Activated CD4-positive, alpha-beta memory T cell treated with anti-CD3 and anti-CD28 coated beads for 36 hours (primary cell): Measurements from ENCODE around the gene LSS. TPM values are rescaled to one million over a fixed set of nuclear protein-coding genes. Genes with fewer than 3 reads are reported as not detected.

ENCODE experiments used
- CTCF ChIA-PET: fragments of 350-600 bp; sonication (Branson Sonifier 250); formaldehyde crosslinking; loops from one replicate; lab custom pipeline; 2021; ENCODE audit warnings: antibody characterized with exemption, inconsistent platforms; lab: Charles Lee
- POLR2A ChIA-PET: fragments of 350-600 bp; sonication (Branson Sonifier 250); formaldehyde crosslinking; loops from one replicate; lab custom pipeline; 2021; ENCODE audit warnings: antibody characterized with exemption; lab: Charles Lee
- DNase-seq: peaks from one replicate; pipeline ENCODE4 v3.0.0-alpha.2; 2020
- H3K27ac Mint-ChIP-seq: one replicate; pipeline ENCODE4 v1.8.0; 2021; ENCODE audit warnings: mixed read lengths
- H3K27me3 Mint-ChIP-seq: one replicate; pipeline ENCODE4 v1.8.0; 2021; ENCODE audit warnings: mixed read lengths
- H3K36me3 Mint-ChIP-seq: one replicate; pipeline ENCODE4 v1.8.0; 2021; ENCODE audit warnings: mixed read lengths
- H3K4me1 Mint-ChIP-seq: one replicate; pipeline ENCODE4 v1.8.0; 2021; ENCODE audit warnings: low read depth, mixed read lengths
- H3K4me3 Mint-ChIP-seq: one replicate; pipeline ENCODE4 v1.8.0; 2021; ENCODE audit warnings: mild to moderate bottlenecking, mixed read lengths
- H3K9me3 Mint-ChIP-seq: one replicate; pipeline ENCODE4 v1.8.0; 2021; ENCODE audit warnings: mixed read lengths
- intact Hi-C: fragments of 100-400 bp; cut with micrococcal nuclease; formaldehyde crosslinking; loops from one replicate; pipeline ENCODE4 v1.15.1; 2023
- total RNA-seq, 2 experiments: library from RNA; stranded (reverse); gene quantifications; one replicate each; pipeline ENCODE4 v1.2.3, GENCODE V29; 2021

LSS gene
- total RNA-seq, 2 experiments from 2014 or later = 22.7 to 22.8 TPM

DNA sequence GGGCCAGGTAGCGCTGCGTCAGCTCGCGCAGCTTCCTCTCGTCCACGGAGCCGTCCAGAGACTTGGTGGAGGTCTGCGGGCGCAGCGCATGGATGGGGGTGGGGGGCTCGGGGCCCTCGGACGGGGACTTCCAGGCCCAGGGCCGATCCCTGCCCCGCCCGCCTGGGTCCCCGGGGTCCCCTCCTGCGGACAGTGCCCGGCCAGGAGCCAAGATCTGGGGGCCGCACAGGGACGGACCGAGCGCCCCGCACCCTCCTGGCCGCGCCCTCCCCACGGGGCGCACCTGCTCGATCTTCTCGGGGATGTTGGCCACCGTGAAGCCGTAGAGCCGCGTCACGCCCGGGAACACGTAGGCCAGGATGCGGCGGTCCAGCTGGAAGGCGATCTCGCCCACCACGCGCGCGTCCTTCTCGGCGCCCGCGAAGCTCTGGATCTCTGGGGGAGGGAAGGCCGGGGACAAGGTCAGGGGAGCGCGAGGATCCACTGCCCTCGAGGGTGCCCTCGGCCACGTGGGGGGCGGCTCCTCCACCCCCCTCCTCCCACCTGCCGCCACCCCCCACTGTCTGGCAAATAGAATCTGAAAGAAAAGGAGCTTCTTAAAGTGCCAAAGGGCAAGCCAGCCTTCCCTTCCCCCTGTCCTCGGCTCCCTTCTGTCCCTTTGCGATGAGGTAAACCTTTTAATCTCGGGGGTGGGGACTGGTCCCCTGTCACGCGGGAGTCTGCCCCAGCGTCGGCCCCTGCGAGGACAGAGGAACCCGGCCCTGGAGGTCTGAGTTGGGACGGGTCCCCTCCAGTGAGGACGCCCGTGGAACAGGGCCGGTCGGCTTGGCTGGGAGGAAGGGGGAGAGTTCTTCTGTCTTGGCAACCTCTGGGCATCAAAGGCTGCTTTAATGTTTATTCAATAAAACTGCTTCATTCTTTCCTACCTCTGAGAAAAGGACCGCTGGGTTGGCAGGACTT, 66.7 kb downstream of the LSS start:
- H3K9me3 Mint-ChIP-seq = no peaks in the 10 kb centered on the region
- POLR2A ChIA-PET = no interaction called here
- no peaks in the 10 kb centered on the region for H3K36me3 Mint-ChIP-seq
- H3K4me3 Mint-ChIP-seq = no peak overlapping the region
- peak; percentile 6 for DNase-seq
- H3K4me1 Mint-ChIP-seq = no peaks in the 10 kb centered on the region
- CTCF ChIA-PET = no interaction called here
- intact Hi-C loops = no loop called here
- H3K27me3 Mint-ChIP-seq = no peaks in the 10 kb centered on the region
- no peak overlapping the region for H3K27ac Mint-ChIP-seq

DNA sequence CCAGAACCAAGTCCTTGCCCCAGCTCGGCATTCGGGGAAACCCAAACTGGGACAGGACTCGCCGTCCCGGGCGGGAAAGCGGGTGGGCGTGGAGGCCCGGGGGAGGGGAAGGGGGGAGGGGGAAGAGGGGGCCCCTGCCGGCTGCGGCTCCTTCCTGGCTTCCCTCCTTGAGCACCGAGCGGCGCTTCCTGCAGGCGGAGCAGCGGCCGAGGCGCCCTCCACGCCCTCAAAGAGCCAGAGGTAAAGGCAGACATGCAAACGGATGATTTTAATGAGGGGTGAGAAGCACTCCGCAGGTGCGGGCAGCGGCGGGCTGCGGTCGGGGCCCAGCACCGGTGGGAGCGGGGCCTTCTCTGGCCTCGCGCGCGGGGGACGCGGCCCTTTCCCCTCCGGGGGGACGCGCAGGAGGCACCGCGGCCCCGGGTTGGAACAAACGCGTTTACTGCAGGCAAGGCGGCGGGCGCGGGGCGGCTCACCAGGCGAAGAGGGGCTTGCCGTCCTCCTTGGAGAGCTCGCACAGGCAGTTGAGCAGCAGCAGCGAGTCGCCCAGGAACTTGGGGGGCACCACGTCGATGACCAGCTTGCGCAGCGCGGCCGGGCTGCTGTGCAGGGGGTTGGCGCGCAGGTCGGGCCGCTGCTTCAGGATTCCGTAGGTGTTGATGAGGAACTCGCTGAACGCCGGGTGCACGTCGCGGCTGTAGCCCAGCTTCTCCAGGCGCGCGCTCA, 67.5 kb downstream of the LSS start:
- POLR2A ChIA-PET = no interaction called here
- no peaks in the 10 kb centered on the region for H3K27me3 Mint-ChIP-seq
- no peak overlapping the region for H3K4me3 Mint-ChIP-seq
- H3K9me3 Mint-ChIP-seq = no peaks in the 10 kb centered on the region
- CTCF ChIA-PET = no interaction called here
- intact Hi-C loops = no loop called here
- no peaks in the 10 kb centered on the region for H3K4me1 Mint-ChIP-seq
- no peaks in the 10 kb centered on the region for H3K36me3 Mint-ChIP-seq
- H3K27ac Mint-ChIP-seq = no peak overlapping the region
- peak; percentile 15 for DNase-seq

DNA sequence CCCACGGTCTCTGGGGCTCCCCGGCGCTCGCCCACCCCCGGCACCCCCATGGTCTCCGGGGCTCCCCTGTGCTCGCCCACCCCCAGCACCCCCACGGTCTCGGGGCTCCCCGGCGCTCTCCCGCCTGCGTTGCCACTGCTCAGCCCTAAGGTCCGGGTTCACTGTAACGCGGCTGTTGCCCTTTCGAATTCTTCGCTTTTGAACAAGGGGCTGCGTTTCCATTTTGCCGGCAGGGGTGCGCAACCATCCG, 68.0 kb downstream of the LSS start:
- no peaks in the 10 kb centered on the region for H3K4me1 Mint-ChIP-seq
- CTCF ChIA-PET = no interaction called here
- no peak overlapping the region for H3K27ac Mint-ChIP-seq
- H3K27me3 Mint-ChIP-seq = no peaks in the 10 kb centered on the region
- no peaks in the 10 kb centered on the region for H3K9me3 Mint-ChIP-seq
- DNase-seq = no peak
- intact Hi-C loops = no loop called here
- POLR2A ChIA-PET = no interaction called here
- H3K36me3 Mint-ChIP-seq = no peaks in the 10 kb centered on the region
- H3K4me3 Mint-ChIP-seq = no peak overlapping the region

DNA sequence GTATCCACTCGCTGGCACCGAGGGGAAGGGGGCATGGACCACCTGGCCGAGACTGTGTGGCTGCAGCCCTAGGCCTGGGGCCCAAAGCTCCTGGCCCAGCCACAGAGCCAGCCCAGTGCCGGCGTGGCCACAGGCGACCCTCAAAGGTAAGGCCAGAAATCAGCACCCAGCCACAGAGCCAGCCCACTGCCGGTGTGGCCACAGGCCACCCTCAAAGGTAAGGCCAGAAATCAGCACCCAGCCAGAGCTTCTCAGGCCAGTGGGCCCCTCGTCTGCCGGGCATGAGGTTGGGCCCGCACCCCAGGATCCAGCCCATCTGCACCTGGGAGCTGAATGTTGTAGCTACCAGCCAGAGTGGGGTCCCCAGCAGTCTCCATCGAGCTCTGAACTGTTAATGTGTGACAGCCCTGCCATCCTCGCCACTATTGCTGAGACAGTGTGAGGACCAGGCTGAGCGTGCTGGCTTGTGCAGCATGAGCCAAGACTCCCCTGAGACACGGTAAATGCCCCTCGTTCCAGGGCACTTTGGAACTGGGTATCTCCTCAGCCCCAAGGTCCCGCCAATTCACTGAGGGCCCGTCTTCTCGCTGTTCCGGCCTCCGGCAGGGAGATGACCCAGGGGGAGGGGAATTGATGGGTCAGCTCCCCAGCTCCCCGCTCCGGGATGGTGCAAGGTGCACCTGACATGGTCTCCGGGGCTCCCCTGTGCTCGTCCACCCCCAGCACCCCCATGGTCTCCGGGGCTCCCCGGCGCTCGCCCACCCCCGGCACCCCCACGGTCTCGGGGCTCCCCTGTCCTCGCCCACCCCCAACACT, 68.5 kb downstream of the LSS start:
- Mint-ChIP-seq H3K27ac (no peak overlapping the region), H3K27me3 (no peaks in the 10 kb centered on the region), H3K4me1 (no peaks in the 10 kb centered on the region), H3K36me3 (no peaks in the 10 kb centered on the region), H3K9me3 (no peaks in the 10 kb centered on the region), H3K4me3 (no peak overlapping the region)
- ChIA-PET CTCF (interaction anchor here (0.6 to 1.2 kb wide), 2 partner anchors 17 to 64 kb away, joined by 3 to 4 read pairs; no protein-coding TSS in a partner anchor), POLR2A (no interaction called here)
- intact Hi-C loops = no loop called here
- DNase-seq = peak; percentile 8

DNA sequence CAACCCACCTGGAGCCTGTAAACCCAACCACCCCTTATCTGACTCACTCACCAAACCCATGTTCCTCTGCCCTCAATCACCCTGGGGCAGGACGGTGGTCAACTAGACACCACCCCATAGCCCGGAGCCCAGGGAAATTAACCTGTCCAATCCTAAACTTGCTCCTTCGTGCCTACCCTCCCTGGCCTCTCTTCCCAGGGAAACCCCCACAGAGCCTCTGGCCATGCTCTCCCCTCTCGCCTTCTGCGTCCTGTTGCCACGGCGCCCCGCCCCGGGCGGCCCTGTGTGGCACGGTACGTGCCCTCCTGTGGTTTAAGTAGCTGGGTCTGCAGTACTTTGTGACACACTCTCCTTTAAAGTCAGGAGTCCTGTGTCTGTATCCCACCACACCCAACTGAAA, 69.2 kb downstream of the LSS start:
- CTCF ChIA-PET = interaction anchor here (1.2 kb wide), 1 partner anchor 16 kb away, joined by 4 read pairs; no protein-coding TSS in a partner anchor
- POLR2A ChIA-PET = no interaction called here
- Mint-ChIP-seq H3K9me3 (no peaks in the 10 kb centered on the region), H3K27me3 (no peaks in the 10 kb centered on the region), H3K4me3 (no peak overlapping the region), H3K4me1 (no peaks in the 10 kb centered on the region), H3K27ac (no peak overlapping the region), H3K36me3 (no peaks in the 10 kb centered on the region)
- intact Hi-C loops = no loop called here
- peak; percentile 5 for DNase-seq

DNA sequence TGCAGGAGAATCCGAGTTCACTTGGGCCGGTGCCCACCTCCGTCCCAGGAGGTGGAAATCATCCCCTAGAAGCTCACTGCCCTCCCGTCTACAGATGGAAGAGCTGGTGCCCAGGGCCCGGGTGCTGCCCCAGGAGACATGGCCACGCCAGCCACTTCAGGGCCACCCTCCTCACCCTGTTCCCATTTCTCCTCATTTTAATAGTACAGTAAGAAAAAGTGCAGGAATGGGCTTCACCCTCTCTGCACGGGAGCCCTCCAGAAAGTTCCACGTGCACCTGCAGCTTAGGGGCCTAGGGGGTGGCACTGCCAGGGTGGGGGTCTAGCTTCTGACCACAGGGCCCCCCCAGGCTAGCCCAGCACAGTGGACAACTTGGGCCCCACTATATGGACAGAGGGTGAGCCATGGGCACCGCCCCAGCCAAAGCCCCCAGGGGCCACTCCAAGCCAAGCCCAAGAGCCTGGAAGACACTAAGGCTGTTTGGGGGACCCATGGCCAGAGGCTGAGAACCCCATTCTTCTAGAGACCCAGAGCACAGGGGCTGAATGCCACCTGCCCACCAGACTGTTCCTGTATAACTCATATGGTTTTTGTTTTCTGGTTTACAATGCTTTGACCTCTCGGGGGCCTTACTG, 69.8 kb downstream of the LSS start:
- Mint-ChIP-seq H3K27me3 (no peaks in the 10 kb centered on the region), H3K9me3 (no peaks in the 10 kb centered on the region), H3K36me3 (no peaks in the 10 kb centered on the region), H3K4me1 (no peaks in the 10 kb centered on the region), H3K27ac (no peak overlapping the region), H3K4me3 (no peak overlapping the region)
- DNase-seq = no peak
- intact Hi-C loops = no loop called here
- CTCF ChIA-PET = no interaction called here
- POLR2A ChIA-PET = no interaction called here

DNA sequence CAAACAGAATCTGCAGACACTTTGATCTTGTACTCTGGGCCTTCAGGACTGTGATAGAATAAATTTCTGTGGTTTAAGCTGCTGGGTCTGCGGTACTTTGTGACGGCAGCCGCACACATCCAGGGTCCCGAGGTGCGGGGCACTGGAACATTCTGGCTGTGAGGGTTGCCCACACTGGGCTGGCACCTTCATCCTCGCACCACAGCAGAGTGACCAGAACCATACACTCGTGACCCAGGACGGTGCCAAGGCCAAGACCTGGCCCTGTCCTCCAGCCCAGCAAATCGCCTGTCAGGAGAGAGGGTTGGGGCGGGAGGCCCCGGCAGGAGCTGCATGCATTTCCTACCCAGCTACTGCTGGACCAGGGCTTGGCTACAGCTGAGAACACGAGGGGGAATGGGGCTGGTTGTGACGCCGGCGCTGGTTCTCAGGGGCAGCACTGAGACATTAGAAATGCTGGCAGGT, 70.6 kb downstream of the LSS start:
- H3K4me3 Mint-ChIP-seq = no peak overlapping the region
- H3K9me3 Mint-ChIP-seq = no peaks in the 10 kb centered on the region
- POLR2A ChIA-PET = no interaction called here
- no peak overlapping the region for H3K27ac Mint-ChIP-seq
- peak; percentile 3 for DNase-seq
- no peaks in the 10 kb centered on the region for H3K27me3 Mint-ChIP-seq
- no peaks in the 10 kb centered on the region for H3K36me3 Mint-ChIP-seq
- intact Hi-C loops = no loop called here
- CTCF ChIA-PET = no interaction called here
- H3K4me1 Mint-ChIP-seq = no peaks in the 10 kb centered on the region

DNA sequence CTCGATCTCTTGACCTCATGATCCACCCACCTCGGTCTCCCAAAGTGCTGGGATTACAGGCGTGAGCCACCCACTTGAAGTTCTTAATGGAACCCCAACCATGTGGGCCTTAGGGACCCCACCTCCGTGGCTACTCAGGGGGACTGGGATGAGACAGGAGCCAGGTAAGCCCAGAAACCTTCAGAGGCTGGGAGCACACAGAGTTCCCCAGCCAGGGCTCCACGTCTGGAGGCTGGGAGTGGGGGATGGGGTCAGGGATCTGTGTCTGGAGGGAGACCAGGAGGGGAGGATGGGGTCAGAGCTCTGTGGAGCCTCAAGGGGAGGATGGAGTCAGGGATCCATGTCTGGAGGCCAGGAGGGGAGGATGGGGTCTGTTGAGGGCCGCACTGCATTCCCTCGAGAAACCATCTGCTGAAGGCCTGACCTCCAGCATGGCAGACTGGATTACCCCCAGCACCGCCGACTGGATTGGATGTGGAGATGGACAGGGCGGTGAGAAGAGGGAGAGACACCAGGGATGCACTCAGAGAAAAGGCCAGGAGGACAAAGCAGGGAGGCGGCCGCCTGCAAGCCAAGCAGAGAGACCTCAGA, 71.1 kb downstream of the LSS start:
- H3K27ac Mint-ChIP-seq = no peak overlapping the region
- ChIA-PET CTCF (no interaction called here), POLR2A (no interaction called here)
- no peak overlapping the region for H3K4me3 Mint-ChIP-seq
- DNase-seq = peak; percentile 3
- no peaks in the 10 kb centered on the region for H3K36me3 Mint-ChIP-seq
- intact Hi-C loops = no loop called here
- no peaks in the 10 kb centered on the region for H3K9me3 Mint-ChIP-seq
- no peaks in the 10 kb centered on the region for H3K27me3 Mint-ChIP-seq
- no peaks in the 10 kb centered on the region for H3K4me1 Mint-ChIP-seq

DNA sequence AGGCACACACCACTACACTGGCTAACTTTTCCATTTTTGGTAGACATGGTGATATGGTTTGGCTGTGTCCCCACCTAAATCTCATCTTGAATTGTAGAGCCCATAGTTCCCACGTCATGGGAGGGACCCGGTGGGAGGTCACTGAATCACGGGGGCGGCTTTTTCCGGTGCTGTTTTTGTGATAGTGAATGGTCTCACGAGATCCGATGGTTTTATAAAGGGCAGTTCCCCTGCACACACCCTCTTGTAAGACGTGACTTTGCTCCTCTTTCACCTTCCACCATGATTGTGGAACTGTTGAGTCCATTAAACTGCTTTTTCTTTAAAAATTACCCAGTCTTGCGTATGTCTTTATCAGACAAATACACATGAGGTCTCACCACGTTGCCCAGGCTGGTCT, 71.9 kb downstream of the LSS start:
- H3K36me3 Mint-ChIP-seq = no peaks in the 10 kb centered on the region
- ChIA-PET POLR2A (no interaction called here), CTCF (no interaction called here)
- no peak overlapping the region for H3K4me3 Mint-ChIP-seq
- H3K9me3 Mint-ChIP-seq = no peaks in the 10 kb centered on the region
- H3K27ac Mint-ChIP-seq = no peak overlapping the region
- no peaks in the 10 kb centered on the region for H3K27me3 Mint-ChIP-seq
- H3K4me1 Mint-ChIP-seq = no peaks in the 10 kb centered on the region
- intact Hi-C loops = no loop called here
- DNase-seq = peak; percentile 5

DNA sequence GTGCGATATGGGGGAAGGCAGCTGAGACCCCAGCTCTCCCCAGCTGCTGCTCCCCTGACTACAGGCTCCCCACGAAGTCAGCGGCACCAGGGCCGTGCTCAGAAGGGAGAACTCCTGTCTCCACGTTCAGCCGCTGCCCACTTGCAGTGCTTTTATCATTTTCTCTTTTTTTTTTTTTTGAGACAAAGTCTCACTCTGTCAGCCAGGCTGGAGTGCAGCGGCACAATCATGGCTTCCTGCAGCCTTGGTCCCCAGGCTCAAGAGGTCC, 72.3 kb downstream of the LSS start:
- no peaks in the 10 kb centered on the region for H3K27me3 Mint-ChIP-seq
- CTCF ChIA-PET = no interaction called here
- no peak overlapping the region for H3K27ac Mint-ChIP-seq
- no peaks in the 10 kb centered on the region for H3K4me1 Mint-ChIP-seq
- H3K9me3 Mint-ChIP-seq = no peaks in the 10 kb centered on the region
- no peaks in the 10 kb centered on the region for H3K36me3 Mint-ChIP-seq
- no peak overlapping the region for H3K4me3 Mint-ChIP-seq
- intact Hi-C loops = no loop called here
- POLR2A ChIA-PET = no interaction called here
- no peak for DNase-seq

DNA sequence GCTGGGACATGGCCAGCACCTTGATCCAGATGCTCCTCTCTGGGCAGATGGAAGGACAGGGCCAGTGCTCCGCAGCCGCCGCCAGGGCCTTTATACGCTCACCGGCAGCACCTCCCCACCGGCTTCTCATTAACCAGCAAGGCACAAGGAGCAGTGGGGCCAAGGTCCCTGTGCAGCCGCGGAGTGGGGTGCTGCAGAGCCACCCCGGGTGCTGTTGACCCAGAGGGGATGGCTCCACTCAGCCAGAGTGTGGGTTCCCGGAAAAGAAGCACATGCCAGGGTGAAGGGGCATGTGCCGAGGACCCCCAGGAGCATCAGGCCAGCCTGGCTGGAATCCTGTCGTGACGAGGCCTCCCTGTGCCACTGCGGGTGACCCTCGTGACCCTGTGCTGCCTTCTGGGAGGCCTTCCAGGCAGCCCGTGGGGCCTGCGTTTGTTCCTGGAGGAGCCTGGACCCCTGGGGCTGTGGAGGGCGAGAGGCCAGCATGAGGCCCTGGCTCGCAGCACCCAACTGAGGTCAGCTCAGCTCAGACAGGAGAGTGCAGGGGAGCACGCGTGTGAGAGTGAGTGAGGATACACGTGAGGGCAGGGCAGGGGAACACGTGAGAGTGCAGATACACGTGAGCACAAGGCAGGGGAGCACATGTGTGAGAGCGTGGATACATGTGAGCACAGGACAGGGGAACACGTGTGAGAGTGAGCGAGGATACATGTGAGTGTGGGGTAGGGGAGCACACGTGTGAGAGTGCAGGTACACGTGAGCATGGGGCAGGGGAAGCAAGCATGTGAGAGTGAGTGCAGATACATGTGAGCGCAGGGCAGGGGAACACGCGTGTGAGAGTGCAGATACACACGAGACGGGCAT, 72.8 kb downstream of the LSS start, which contains the start of gene FTCD:
Gene FTCD (minus strand): TSS at position 66 of the 864 bp plus-strand sequence. CDS start 56 bp downstream, at position 10.
- DNase-seq = peak; percentile 7
- no peaks in the 10 kb centered on the region for H3K36me3 Mint-ChIP-seq
- CTCF ChIA-PET = no interaction called here
- POLR2A ChIA-PET = no interaction called here
- no peaks in the 10 kb centered on the region for H3K9me3 Mint-ChIP-seq
- H3K4me1 Mint-ChIP-seq = no peaks in the 10 kb centered on the region
- no peaks in the 10 kb centered on the region for H3K27me3 Mint-ChIP-seq
- intact Hi-C loops = no loop called here
- H3K4me3 Mint-ChIP-seq = no peak within 1 kb of the TSS
- H3K27ac Mint-ChIP-seq = no peak within 1 kb of the TSS
